Heart left ventricle (tissue), 13 donors: ENCODE results near the gene C17orf78.

Experiments used
- CTCF ChIP-seq, 12 donors: fragments of 200-600 bp; sonication (generic) in 4 of 12; IDR thresholded peaks; one replicate each; pipeline versions ENCODE4 v1.5.0 to v1.8.0; 2018 to 2022; ENCODE audit warnings: antibody characterized with exemption in 12 of 12, mild to moderate bottlenecking in 5 of 12
- POLR2A ChIP-seq, 2 donors: fragments of 450-650 bp; IDR thresholded peaks; one replicate each; pipeline ENCODE4 v1.6.1; 2017; ENCODE audit warnings: antibody characterized with exemption in 2 of 2, mild to moderate bottlenecking in 2 of 2, moderate library complexity in 2 of 2
- donor health status: ischemic (EF 13 %, LVEDD 7.1; RV severe dilation, severe dysfunction).
- donor health status: DM: no; HTN: yes; CAD: no.
- donor health status: DM: no; HTN: no; CAD: no.
- donor health status: ischemic (EF 25% LVEDD 6.9; RV normal size, moderate dysfunction).
- donor health status: ischemic (EF 25% LVEDD 5.7; RV mildly dilated, moderate dysfunction).
- donor health status: ischemic (EF 35%, LVEDD 5.7; RV mildly dilated, moderate dysfunction).
- donor health status: nonischemic (EF 11% LVEDD 7.7; RV severe dilation, severe dysfunction).
- donor health status: DM: yes; HTN: yes; CAD: no.
- donor health status: PGD.
- donor health status: ischemic (EF 29% LVEDD 5.4; RV normal size, mild dysfunction).
- donor health status: nonischemic (EF 23%, LVEDD 6.1; RV moderate dilation, normal function).

DNA sequence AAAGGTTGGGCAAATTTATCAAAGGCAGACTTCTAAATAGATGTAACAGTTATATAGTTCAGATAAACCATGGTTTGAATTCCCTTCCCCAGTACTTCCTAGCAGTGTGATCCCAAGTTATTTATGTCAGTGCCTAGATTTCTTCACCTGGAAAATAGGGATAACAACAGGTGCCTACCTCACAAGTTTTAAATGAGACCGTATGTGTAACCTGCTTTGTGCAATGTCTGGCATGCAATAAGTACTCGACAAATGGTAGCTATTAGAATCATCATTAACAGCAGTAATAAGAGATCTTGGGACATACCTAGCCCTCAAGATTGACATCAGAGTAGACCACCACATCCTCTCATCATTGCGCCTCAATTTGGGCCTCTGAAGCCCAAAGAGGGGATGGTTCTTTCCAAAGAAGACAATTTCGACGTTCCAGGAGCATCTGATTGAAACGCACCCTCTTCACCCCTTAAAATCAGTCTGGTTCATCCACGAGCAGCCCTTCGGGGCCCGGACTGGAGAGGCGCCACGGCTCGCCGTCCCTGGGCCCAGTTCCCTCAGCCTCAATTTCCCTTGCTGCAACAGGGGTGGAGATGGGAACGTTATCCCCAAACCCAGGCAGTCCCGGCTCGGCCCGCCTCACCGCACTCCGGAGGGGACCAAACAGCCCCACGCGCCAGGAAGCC is 30.3 kb downstream of the C17orf78 start:
- TF ChIP-seq CTCF (IDR thresholded peaks at IDR 0.05) (no peak), POLR2A (IDR thresholded peaks at IDR 0.05) (no peak)
